Liver (tissue), 9 donors: ENCODE data around the gene GUK1. TPM values are rescaled to one million over a fixed set of nuclear protein-coding genes. Genes with fewer than 3 reads are reported as not detected.

Experiments
- DNase-seq: peaks from one replicate; pipeline ENCODE4 v3.0.0-alpha.2; 2017; ENCODE audit warnings: low spot score
- H3K27ac ChIP-seq, 2 donors: one replicate each; pipeline ENCODE4 v1.7.0; 2013; ENCODE audit warnings: inconsistent platforms in 2 of 2, low read length in 2 of 2, control low read depth in 1 of 2, low read depth in 1 of 2, mild to moderate bottlenecking in 1 of 2
- H3K27me3 ChIP-seq, 4 donors: one replicate each; pipeline versions ENCODE4 v1.6.1 to v1.7.0; 2013; ENCODE audit warnings: low read length in 3 of 4, inconsistent platforms in 1 of 4, mild to moderate bottlenecking in 1 of 4, moderate library complexity in 1 of 4; ENCODE audit not compliant: control insufficient read depth in 4 of 4, insufficient read depth in 4 of 4
- H3K36me3 ChIP-seq, 4 donors: one replicate each; pipeline versions ENCODE4 v1.6.1 to v1.7.0; 2013; ENCODE audit warnings: low read length in 3 of 4, mild to moderate bottlenecking in 3 of 4, low read depth in 1 of 4, moderate library complexity in 1 of 4; ENCODE audit not compliant: control insufficient read depth in 4 of 4, insufficient read depth in 3 of 4
- H3K4me1 ChIP-seq, 4 donors: one replicate each; pipeline versions ENCODE4 v1.6.1 to v1.7.0; 2013; ENCODE audit warnings: low read length in 3 of 4, mild to moderate bottlenecking in 3 of 4, moderate library complexity in 1 of 4; ENCODE audit not compliant: control insufficient read depth in 4 of 4, insufficient read depth in 4 of 4
- H3K4me3 ChIP-seq, 3 donors: one replicate each; pipeline versions ENCODE4 v1.6.1 to v1.7.0; 2013; ENCODE audit warnings: low read length in 3 of 3, control low read depth in 1 of 3, low read depth in 1 of 3, mild to moderate bottlenecking in 1 of 3
- H3K9ac ChIP-seq, 2 donors: one replicate each; pipeline ENCODE4 v1.7.0; 2013; ENCODE audit warnings: low read length in 2 of 2, mild to moderate bottlenecking in 2 of 2, moderate library complexity in 2 of 2, control low read depth in 1 of 2, low read depth in 1 of 2
- H3K9me3 ChIP-seq, 4 donors: one replicate each; pipeline versions ENCODE4 v1.6.1 to v1.7.0; 2013; ENCODE audit warnings: low read length in 3 of 4; ENCODE audit not compliant: control insufficient read depth in 4 of 4
- ATF3 ChIP-seq: IDR thresholded peaks from 2 replicates; pipeline ENCODE4 v1.6.1; 2016; ENCODE audit warnings: antibody characterized with exemption
- CTCF ChIP-seq: fragments of 150-350 bp; IDR thresholded peaks from 2 replicates; pipeline ENCODE4 v1.5.1; 2017; ENCODE audit warnings: improper control_type of control experiment, low read depth, low read length; ENCODE audit not compliant: missing input control
- EGR1 ChIP-seq, 2 donors: IDR thresholded peaks; 2 replicates each; pipeline ENCODE4 v1.6.1; 2016 to 2018; ENCODE audit warnings: antibody characterized with exemption in 2 of 2, low read depth in 2 of 2
- FOXA1 ChIP-seq: IDR thresholded peaks from 2 replicates; pipeline ENCODE4 v1.6.1; 2016; ENCODE audit warnings: antibody characterized with exemption
- FOXA2 ChIP-seq: IDR thresholded peaks from 2 replicates; pipeline ENCODE4 v1.6.1; 2016; ENCODE audit warnings: antibody characterized with exemption
- GABPA ChIP-seq, 2 donors: IDR thresholded peaks in 1 of 2; conservative IDR thresholded peaks in 1 of 2; 2 replicates each; pipeline ENCODE4 v1.6.1; 2016; ENCODE audit warnings: antibody characterized with exemption in 2 of 2, mild to moderate bottlenecking in 1 of 2, moderate library complexity in 1 of 2
- HNF4A ChIP-seq, 2 donors: conservative IDR thresholded peaks; 2 replicates each; pipeline ENCODE4 v1.6.1; 2016; ENCODE audit warnings: antibody characterized with exemption in 2 of 2, mild to moderate bottlenecking in 2 of 2
- HNF4G ChIP-seq: IDR thresholded peaks from 2 replicates; pipeline ENCODE4 v1.6.1; 2016; ENCODE audit warnings: antibody characterized with exemption
- JUND ChIP-seq, 2 donors: IDR thresholded peaks; 2 replicates each; pipeline ENCODE4 v1.6.1; 2016; ENCODE audit warnings: antibody characterized with exemption in 2 of 2
- MAX ChIP-seq: IDR thresholded peaks from 2 replicates; pipeline ENCODE4 v1.6.1; 2016; ENCODE audit warnings: antibody characterized with exemption
- NR2F2 ChIP-seq: IDR thresholded peaks from 2 replicates; pipeline ENCODE4 v1.6.1; 2016; ENCODE audit warnings: antibody characterized with exemption
- RAD21 ChIP-seq, 2 donors: IDR thresholded peaks; 2 replicates each; pipeline ENCODE4 v1.6.1; 2016; ENCODE audit warnings: antibody characterized with exemption in 2 of 2, mild to moderate bottlenecking in 2 of 2
- RXRA ChIP-seq, 2 donors: IDR thresholded peaks; 2 replicates each; pipeline ENCODE4 v1.6.1; 2017 to 2018; ENCODE audit warnings: antibody characterized with exemption in 2 of 2, mild to moderate bottlenecking in 1 of 2
- SP1 ChIP-seq: IDR thresholded peaks from 2 replicates; pipeline ENCODE4 v1.6.1; 2018; ENCODE audit warnings: antibody characterized with exemption, mild to moderate bottlenecking
- TAF1 ChIP-seq: conservative IDR thresholded peaks from 2 replicates; pipeline ENCODE4 v1.6.1; 2016; ENCODE audit warnings: antibody characterized with exemption, mild to moderate bottlenecking
- YY1 ChIP-seq: IDR thresholded peaks from 2 replicates; pipeline ENCODE4 v1.6.1; 2016; ENCODE audit warnings: antibody characterized with exemption, mild to moderate bottlenecking
- WGBS: extraction: QIAGEN DNeasy Blood & Tissue Kit; methylation state at CpG from one replicate; pipeline ENCODE4 v1.1.7; 2013; 5-methylcytosine and 5-hydroxymethylcytosine counted together
- polyA plus RNA-seq, 2 donors: library from polyadenylated mRNA; stranded (reverse) in 1 of 2; unstranded in 1 of 2; fragments of 200-250 nt in 1 of 2; fragments of >200 nt in 1 of 2; fragmentation: Nextera tagmentation in 1 of 2; extraction: Ambion mirVana in 1 of 2; gene quantifications; one replicate each; pipeline versions ENCODE4 v1.2.1 to v1.2.3, GENCODE V29; 2013 to 2015
- total RNA-seq, 2 donors: library from RNA; depleted of rRNA; stranded (reverse); fragments of >200 nt; gene quantifications; one replicate each; pipeline ENCODE4 v1.2.3, GENCODE V29; 2014
- donor health status: healthy.
- donor health status: healthy.
- donor health status: healthy.
- donor health status: healthy.
- donor health status: healthy.

The GUK1 gene
- total and polyA plus RNA-seq, 4 donors: 147 to 251 (median 216) TPM

- TF ChIP-seq JUND (IDR thresholded peaks at IDR 0.05): no peak
Observed at GRCh38 chr1:228190182-228190581, 50.1 kb downstream of the GUK1 start (continued).

GRCh38 chr1:228190778-228191177 lies 50.7 kb downstream of the GUK1 start:
- Histone ChIP-seq H3K27ac (no peak overlapping the region), H3K27me3 (no peaks in the 10 kb centered on the region), H3K9ac (no peak overlapping the region), H3K4me1 (no peaks in the 10 kb centered on the region), H3K36me3 (no peaks in the 10 kb centered on the region), H3K9me3 (peaks cover 0 to 3% (median 0%) of the 10 kb centered on the region in 4 donors), H3K4me3 (no peak overlapping the region)
- TF ChIP-seq ATF3 (no peak), RAD21 (IDR thresholded peaks at IDR 0.05) (no peak), HNF4A (conservative IDR thresholded peaks at IDR 0.05) (no peak), TAF1 (no peak)
- no peak for DNase-seq
- 95% methylated on average over 5 of the region's 5 CpGs for WGBS

GRCh38 chr1:228194436-228194835 lies 54.4 kb downstream of the GUK1 start:
- DNase-seq: no peak
- TF ChIP-seq TAF1 (no peak), RAD21 (IDR thresholded peaks at IDR 0.05) (no peak), CTCF (no peak), YY1 (no peak), RXRA (IDR thresholded peaks at IDR 0.05) (no peak), FOXA1 (no peak), MAX (no peak), EGR1 (IDR thresholded peaks at IDR 0.05; ENCODE audit: low read depth in 2 of 2) (no peak), ATF3 (no peak), HNF4A (conservative IDR thresholded peaks at IDR 0.05) (no peak), JUND (IDR thresholded peaks at IDR 0.05) (no peak), NR2F2 (no peak), HNF4G (no peak), FOXA2 (no peak), GABPA (IDR thresholded peaks at IDR 0.05 in 1 of 2, conservative IDR thresholded peaks at IDR 0.05 in 1 of 2) (no peak), SP1 (no peak)
- Histone ChIP-seq H3K4me3 (no peak overlapping the region), H3K4me1 (no peaks in the 10 kb centered on the region), H3K9ac (no peak overlapping the region), H3K9me3 (peaks cover 1 to 9% (median 5%) of the 10 kb centered on the region in 4 donors), H3K27ac (no peak overlapping the region), H3K36me3 (no peaks in the 10 kb centered on the region), H3K27me3 (no peaks in the 10 kb centered on the region)
- 81% methylated on average over 3 of the region's 3 CpGs for WGBS
